Common myeloid progenitor, CD34-positive (primary cell): Measurements from ENCODE around the gene APOBEC3F.
"Not testable (repeated sequence)": the region's sequence is repeated elsewhere in the genome, so short reads cannot be mapped to it uniquely, and the experiment has no call there.

Source experiments
- CTCF ChIA-PET: fragments of 350-600 bp; sonication (Branson Sonifier 250); formaldehyde crosslinking; loops from one replicate; lab custom pipeline; 2021; ENCODE audit warnings: antibody characterized with exemption; lab: Charles Lee
- POLR2A ChIA-PET: fragments of 350-600 bp; sonication (Branson Sonifier 250); formaldehyde crosslinking; loops from one replicate; lab custom pipeline; 2021; ENCODE audit warnings: antibody characterized with exemption; lab: Charles Lee
- DNase-seq, 3 donors: peaks; one replicate each; pipeline versions ENCODE4 v3.0.0 to v3.0.0-alpha.2; 2013
- H3K27ac ChIP-seq, 2 experiments: 1 replicate in 1 of 2; 2 replicates in 1 of 2; pipeline ENCODE4 v1.7.0; 2013; ENCODE audit warnings: inconsistent platforms in 2 of 2, low read length in 2 of 2, mild to moderate bottlenecking in 2 of 2, low read depth in 1 of 2, moderate library complexity in 1 of 2; ENCODE audit not compliant: severe bottlenecking in 2 of 2, insufficient read depth in 1 of 2, poor library complexity in 1 of 2
- H3K27me3 ChIP-seq, 5 experiments: replicated peaks in 2 of 5; 1 replicate in 3 of 5; 2 replicates in 2 of 5; pipeline versions ENCODE4 v1.6.1 to v1.7.0; 2013; ENCODE audit warnings: low read length in 4 of 5, mild to moderate bottlenecking in 2 of 5, moderate library complexity in 2 of 5, inconsistent platforms in 1 of 5; ENCODE audit not compliant: insufficient read depth in 5 of 5, control insufficient read depth in 4 of 5
- H3K36me3 ChIP-seq, 4 experiments: 1 replicate in 2 of 4; 2 replicates in 2 of 4; pipeline versions ENCODE4 v1.6.1 to v1.7.0; 2013; ENCODE audit warnings: low read length in 3 of 4, control low read depth in 1 of 4, mild to moderate bottlenecking in 1 of 4; ENCODE audit not compliant: control insufficient read depth in 4 of 4, insufficient read depth in 4 of 4
- H3K4me1 ChIP-seq, 4 experiments: 1 replicate in 3 of 4; 2 replicates in 1 of 4; pipeline versions ENCODE4 v1.6.1 to v1.7.1; 2013; ENCODE audit warnings: low read length in 3 of 4, mild to moderate bottlenecking in 3 of 4, control low read depth in 1 of 4, inconsistent platforms in 1 of 4, moderate library complexity in 1 of 4; ENCODE audit not compliant: control insufficient read depth in 4 of 4, insufficient read depth in 4 of 4; ENCODE audit errors: control extremely low read depth in 1 of 4
- H3K4me3 ChIP-seq, 7 experiments: 1 replicate in 4 of 7; 2 replicates in 3 of 7; pipeline versions ENCODE4 v1.5.1 to v1.7.0; 2013; ENCODE audit warnings: mild to moderate bottlenecking in 7 of 7, low read length in 6 of 7, moderate library complexity in 6 of 7, inconsistent platforms in 2 of 7, low read depth in 2 of 7, control low read depth in 1 of 7; ENCODE audit not compliant: insufficient read depth in 4 of 7, control insufficient read depth in 1 of 7; ENCODE audit errors: extremely low read depth in 1 of 7
- H3K9me3 ChIP-seq, 5 experiments: 1 replicate in 4 of 5; 2 replicates in 1 of 5; pipeline versions ENCODE4 v1.6.1 to v1.7.1; 2013; ENCODE audit warnings: low read length in 4 of 5, mild to moderate bottlenecking in 2 of 5, inconsistent platforms in 1 of 5, low read depth in 1 of 5, moderate library complexity in 1 of 5; ENCODE audit not compliant: control insufficient read depth in 4 of 5, insufficient read depth in 2 of 5; ENCODE audit errors: control extremely low read depth in 1 of 5
- WGBS: methylation state at CpG from one replicate; pipeline ENCODE4 v1.1.5; 2013; ENCODE audit not compliant: insufficient coverage; 5-methylcytosine and 5-hydroxymethylcytosine counted together

APOBEC3F gene

DNA sequence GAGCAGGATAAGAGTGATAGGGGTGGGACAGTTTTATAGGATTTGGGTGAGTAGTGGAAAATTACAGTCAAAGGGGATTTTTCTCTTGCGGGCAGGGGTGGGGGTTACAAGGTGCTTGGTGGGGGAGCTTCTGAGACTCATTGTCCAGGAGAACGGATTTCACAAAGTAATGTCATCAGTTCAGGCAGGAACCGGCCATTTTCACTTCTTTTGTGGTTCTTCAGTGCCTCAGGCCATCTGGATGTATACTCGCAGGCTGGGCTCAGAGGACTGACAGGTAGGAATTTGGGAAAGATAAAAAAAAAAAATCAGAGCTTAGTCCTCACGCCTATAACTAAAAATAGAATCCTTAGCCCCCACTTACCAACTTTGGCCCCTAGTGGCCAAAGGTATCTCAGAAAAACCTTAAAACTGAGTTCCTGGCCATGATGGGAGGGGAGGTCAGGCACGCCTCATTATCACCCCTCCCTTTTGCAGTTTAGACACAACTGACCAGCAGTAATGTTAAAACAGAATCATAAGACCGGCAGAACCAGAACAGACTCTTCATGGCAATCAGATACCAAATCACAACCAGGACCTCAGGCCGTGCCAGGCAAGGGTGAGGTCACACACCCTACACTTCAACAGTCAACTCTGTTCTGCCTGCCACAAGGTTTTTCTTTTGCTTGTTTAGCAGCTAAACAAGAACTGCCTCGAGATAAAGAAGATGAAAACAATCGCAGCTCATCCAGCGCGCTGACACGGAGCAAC, 27.5 kb downstream of the APOBEC3F start:
- ChIA-PET POLR2A (interaction anchor here (0.6 kb wide), 1 partner anchor 25 kb away, joined by 5 read pairs; no protein-coding TSS in a partner anchor), CTCF (no interaction called here)
- DNase-seq, result no peak
- no peaks in the 10 kb centered on the region for H3K9me3 ChIP-seq
- 95% methylated on average over 10 of the region's 13 CpGs for WGBS
- H3K36me3 ChIP-seq, result no peaks in the 10 kb centered on the region
- no peaks in the 10 kb centered on the region for H3K27me3 ChIP-seq
- peaks cover 0 to 7% (median 3%) of the 10 kb centered on the region in 4 experiments for H3K4me1 ChIP-seq
- H3K4me3 ChIP-seq, result no peak overlapping the region
- no peak overlapping the region for H3K27ac ChIP-seq

DNA sequence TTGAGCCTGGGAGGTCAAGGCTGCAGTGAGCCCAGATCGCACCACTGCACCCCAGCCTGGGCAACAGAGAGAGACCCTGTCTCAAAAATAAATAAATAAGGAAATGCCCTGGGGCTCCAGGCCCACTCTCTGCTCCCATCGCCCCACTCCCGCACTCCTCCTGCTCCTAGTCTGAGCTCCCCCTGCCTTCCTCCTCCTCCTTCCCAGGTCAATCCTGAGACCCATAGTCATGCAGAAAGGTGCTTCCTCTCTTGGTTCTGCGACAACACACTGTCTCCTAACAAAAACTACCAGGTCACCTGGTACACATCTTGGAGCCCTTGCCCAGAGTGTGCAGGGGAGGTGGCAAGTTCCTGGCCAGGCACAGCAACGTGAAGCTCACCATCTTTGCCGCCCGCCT, 29.5 kb downstream of the APOBEC3F start:
- POLR2A ChIA-PET, result no interaction called here
- no peak overlapping the region for H3K4me3 ChIP-seq
- H3K27ac ChIP-seq, result no peak overlapping the region
- WGBS, result 100% methylated on average over 6 of the region's 7 CpGs
- peaks cover 0 to 7% (median 3%) of the 10 kb centered on the region in 4 experiments for H3K4me1 ChIP-seq
- DNase-seq, result no peak
- no peaks in the 10 kb centered on the region for H3K9me3 ChIP-seq
- H3K36me3 ChIP-seq, result no peaks in the 10 kb centered on the region
- CTCF ChIA-PET, result no interaction called here
- no peaks in the 10 kb centered on the region for H3K27me3 ChIP-seq

DNA sequence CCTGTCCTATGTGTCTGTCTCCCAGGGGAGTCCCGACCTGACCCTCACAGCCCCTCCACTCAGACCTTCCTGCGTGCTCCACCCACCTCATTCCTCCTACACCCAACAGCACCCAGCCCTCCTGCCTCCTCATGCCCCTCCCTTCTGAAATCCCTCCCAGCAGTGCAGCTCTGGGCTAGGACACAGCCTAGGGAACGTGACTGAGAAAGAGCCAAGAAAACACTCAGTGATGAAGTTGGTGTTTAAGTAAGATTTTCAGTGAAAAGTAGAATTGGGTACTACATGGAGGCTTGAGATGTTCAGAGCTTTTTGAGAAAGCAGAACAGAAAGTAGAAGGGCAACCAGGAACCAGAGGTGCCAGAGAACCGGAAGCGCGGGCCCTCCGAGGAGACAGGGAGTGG, 31.9 kb downstream of the APOBEC3F start:
- H3K9me3 ChIP-seq, H3K36me3 ChIP-seq, POLR2A ChIA-PET, DNase-seq, H3K27ac ChIP-seq, H3K4me1 ChIP-seq, H3K4me3 ChIP-seq, CTCF ChIA-PET, H3K27me3 ChIP-seq: not testable (repeated sequence)
- WGBS, result no CpG with 5 or more reads among the region's 7 CpGs

DNA sequence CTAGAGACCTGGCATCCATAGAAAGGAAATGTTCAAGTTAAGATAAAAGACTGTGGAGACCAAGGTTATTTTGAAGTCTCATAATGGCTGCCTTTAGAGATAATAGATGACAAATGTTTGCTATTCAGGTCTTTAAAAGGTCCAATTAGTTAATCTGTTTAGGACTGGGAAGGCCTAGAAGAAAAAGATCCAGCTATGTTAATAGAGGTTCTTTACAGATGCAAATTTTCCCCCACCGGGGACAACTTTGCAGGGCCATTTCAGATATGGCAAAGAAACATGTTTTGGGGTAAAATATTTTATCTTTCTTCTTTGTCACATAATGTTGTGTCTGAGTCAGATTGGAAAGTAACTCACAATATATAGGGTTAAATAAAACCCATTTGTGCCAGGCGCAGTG, 33.3 kb downstream of the APOBEC3F start:
- ChIA-PET POLR2A (no interaction called here), CTCF (no interaction called here)
- WGBS, result no CpG with 5 or more reads among the region's 2 CpGs
- H3K4me3 ChIP-seq, result no peak overlapping the region
- H3K27ac ChIP-seq, result no peak overlapping the region
- H3K9me3 ChIP-seq, result no peaks in the 10 kb centered on the region
- DNase-seq, result no peak
- H3K4me1 ChIP-seq, result peaks cover 0 to 16% (median 13%) of the 10 kb centered on the region in 4 experiments
- no peaks in the 10 kb centered on the region for H3K27me3 ChIP-seq
- no peaks in the 10 kb centered on the region for H3K36me3 ChIP-seq

DNA sequence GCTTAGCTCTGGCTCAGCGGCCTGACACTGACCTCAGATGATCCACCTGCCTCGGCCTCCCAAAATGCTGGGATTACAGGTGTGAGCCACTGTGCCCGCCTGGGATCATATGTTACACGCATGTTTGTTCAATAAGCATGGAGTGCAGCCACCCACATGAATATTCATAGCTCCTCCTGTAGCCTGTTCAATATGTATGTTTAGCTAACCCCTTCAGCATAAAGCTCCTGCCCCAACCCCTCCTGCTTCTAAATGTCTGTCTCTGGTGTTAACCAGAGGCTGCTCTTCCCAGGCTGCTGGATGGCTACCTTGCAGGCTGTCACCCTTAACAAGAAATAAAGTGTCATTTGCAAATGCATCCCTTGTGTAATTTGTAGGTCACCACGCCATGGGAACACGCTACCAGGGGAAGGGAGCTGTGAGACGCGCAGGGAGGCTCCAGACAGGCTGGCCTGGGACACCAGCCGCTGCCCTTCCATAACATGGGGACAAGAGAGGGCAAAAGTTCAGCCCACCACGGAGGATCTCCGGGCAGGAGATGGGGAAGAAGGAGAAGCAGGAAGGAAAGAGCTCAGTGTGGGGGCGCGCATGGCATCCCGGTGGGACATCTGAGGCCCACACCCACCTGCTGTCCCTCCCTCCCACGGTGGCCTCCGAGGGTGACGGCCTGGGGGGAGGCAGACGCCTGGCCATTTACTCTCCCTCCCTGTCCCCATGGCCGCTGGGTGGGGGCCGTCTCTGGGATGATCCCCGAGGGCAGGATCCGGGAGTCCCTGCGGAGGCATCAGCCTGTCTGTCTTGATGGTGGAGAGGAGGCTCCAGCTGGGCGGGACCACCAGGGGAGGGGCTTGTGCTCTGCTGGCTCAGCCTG, 35.7 kb downstream of the APOBEC3F start:
- H3K36me3 ChIP-seq, POLR2A ChIA-PET, CTCF ChIA-PET, H3K27ac ChIP-seq, DNase-seq, H3K9me3 ChIP-seq, H3K27me3 ChIP-seq: not testable (repeated sequence)
- WGBS, result 60% methylated on average over 5 of the region's 24 CpGs
- H3K4me1 ChIP-seq, result peaks cover 0 to 22% (median 13%) of the 10 kb centered on the region in 4 experiments
- peak overlapping the region in 4 of 7 experiments; percentile 15 to 70 (median 49) for H3K4me3 ChIP-seq

DNA sequence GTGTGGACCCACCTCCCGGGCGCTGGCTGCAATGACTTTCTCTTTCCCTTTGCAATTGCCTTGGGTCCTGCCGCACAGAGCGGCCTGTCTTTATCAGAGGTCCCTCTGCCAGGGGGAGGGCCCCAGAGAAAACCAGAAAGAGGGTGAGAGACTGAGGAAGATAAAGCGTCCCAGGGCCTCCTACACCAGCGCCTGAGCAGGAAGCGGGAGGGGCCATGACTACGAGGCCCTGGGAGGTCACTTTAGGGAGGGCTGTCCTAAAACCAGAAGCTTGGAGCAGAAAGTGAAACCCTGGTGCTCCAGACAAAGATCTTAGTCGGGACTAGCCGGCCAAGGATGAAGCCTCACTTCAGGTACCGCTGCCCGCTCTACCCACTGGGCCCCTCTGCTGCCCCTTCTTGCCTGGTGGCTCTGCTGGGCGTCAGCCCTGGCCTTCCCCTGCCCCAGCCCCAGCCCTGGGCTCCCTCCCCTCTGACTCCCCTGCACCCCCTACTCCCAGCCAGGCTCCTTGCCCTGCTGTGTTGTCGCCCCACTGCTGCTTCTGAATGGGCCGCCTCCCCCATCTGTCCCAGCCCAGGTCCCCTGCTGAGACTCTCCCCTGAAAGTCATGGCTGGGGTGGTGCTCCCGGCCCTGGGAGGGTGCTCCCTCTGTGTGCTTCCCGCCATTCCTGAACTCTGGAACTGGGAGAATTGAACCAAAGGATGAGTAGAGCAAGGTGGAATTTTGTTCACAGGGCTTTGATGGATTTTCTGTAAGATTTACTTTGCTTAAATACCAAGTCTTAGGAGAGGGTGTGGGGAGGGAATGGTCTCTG, 36.6 kb downstream of the APOBEC3F start, which contains the start of gene APOBEC3G:
Gene APOBEC3G, plus strand, starts transcription at position 250 of the 815 bp plus-strand sequence. Its CDS starts 87 bp downstream, at position 337.
- H3K27me3 ChIP-seq, CTCF ChIA-PET, POLR2A ChIA-PET, H3K9me3 ChIP-seq: not testable (repeated sequence)
- Histone ChIP-seq H3K27ac (peak within 1 kb of the TSS; percentile 46 to 78), H3K36me3 (peaks cover 0 to 15% (median 2%) of the 10 kb centered on the region in 4 experiments), H3K4me3 (peak within 1 kb of the TSS; percentile 30 to 84 (median 66)), H3K4me1 (peaks cover 0 to 28% (median 13%) of the 10 kb centered on the region in 4 experiments)
- DNase-seq, result peak; percentile 72 to 91 (median 87)
- WGBS, result 8% methylated on average over 13 of the region's 17 CpGs
